Renal pelvis (tissue), 4 donors: ENCODE results near the gene XRCC3. TPM values are rescaled to one million over a fixed set of nuclear protein-coding genes. Genes with fewer than 3 reads are reported as not detected.
"Not testable (repeated sequence)": the region's sequence is repeated elsewhere in the genome, so short reads cannot be mapped to it uniquely, and the experiment has no call there.

Source experiments
- DNase-seq: peaks from one replicate; pipeline ENCODE4 v3.0.0-alpha.2; 2013
- polyA plus RNA-seq, 3 donors: library from polyadenylated mRNA; unstranded; fragments of 120-200 nt; gene quantifications; one replicate each; pipeline ENCODE4 v1.2.1, GENCODE V29; 2013; ENCODE audit not compliant: insufficient read length in 3 of 3

Gene XRCC3
- polyA plus RNA-seq, 3 donors: 15.5 to 23.1 (median 21.1) TPM

- DNase-seq: no peak
These were observed 19.2 kb downstream of the XRCC3 start for GRCh38 chr14:103696070-103696402.

- no peak for DNase-seq
These were observed 19.8 kb downstream of the XRCC3 start for GRCh38 chr14:103695296-103696069.

GRCh38 chr14:103694572-103695026 lies 20.7 kb downstream of the XRCC3 start:
- DNase-seq: no peak

GRCh38 chr14:103693515-103693914 lies 21.7 kb downstream of the XRCC3 start:
- no peak for DNase-seq

- no peak for DNase-seq
These were observed 22.4 kb downstream of the XRCC3 start for GRCh38 chr14:103692871-103693270.

GRCh38 chr14:103692159-103692558 lies 23.1 kb downstream of the XRCC3 start:
- no peak for DNase-seq

- not testable (repeated sequence) for DNase-seq
These were observed 23.6 kb downstream of the XRCC3 start for GRCh38 chr14:103691655-103692054.

GRCh38 chr14:103690332-103690731 lies 24.9 kb downstream of the XRCC3 start:
- DNase-seq: no peak

GRCh38 chr14:103688906-103689902 lies 26.0 kb downstream of the XRCC3 start:
- no peak for DNase-seq

- DNase-seq: no peak
These were observed 26.8 kb downstream of the XRCC3 start for GRCh38 chr14:103688441-103688840.

- DNase-seq: no peak
These were observed 27.5 kb downstream of the XRCC3 start for GRCh38 chr14:103687712-103688111.

- no peak for DNase-seq
These were observed 28.3 kb downstream of the XRCC3 start for GRCh38 chr14:103686831-103687485.

- no peak for DNase-seq
These were observed 29.7 kb downstream of the XRCC3 start for GRCh38 chr14:103685276-103686211.

GRCh38 chr14:103684871-103685270 lies 30.4 kb downstream of the XRCC3 start:
- no peak for DNase-seq

GRCh38 chr14:103684471-103684870 lies 30.8 kb downstream of the XRCC3 start:
- no peak for DNase-seq

GRCh38 chr14:103683139-103683538 lies 32.1 kb downstream of the XRCC3 start:
- DNase-seq: no peak

- no peak for DNase-seq
These were observed 34.6 kb downstream of the XRCC3 start for GRCh38 chr14:103680491-103681231.

GRCh38 chr14:103679351-103679750 lies 35.9 kb downstream of the XRCC3 start:
- DNase-seq: no peak

- no peak for DNase-seq
These were observed 38.2 kb downstream of the XRCC3 start for GRCh38 chr14:103676881-103677675.
